BE2C (cell line): ENCODE data around the gene PTPRN2.

Source experiments
- DNase-seq: peaks from one replicate; pipeline ENCODE4 v3.0.0-alpha.2; 2020
- H3K27me3 ChIP-seq: fragments of 250-450 bp; sonication (Bioruptor Pico); 2 replicates; pipeline ENCODE4 v1.5.1; 2020; ENCODE audit warnings: mild to moderate bottlenecking
- H3K36me3 ChIP-seq: fragments of 250-450 bp; sonication (Bioruptor Pico); 2 replicates; pipeline ENCODE4 v1.5.1; 2020; ENCODE audit warnings: mild to moderate bottlenecking
- H3K4me1 ChIP-seq: fragments of 250-450 bp; sonication (Bioruptor Pico); 2 replicates; pipeline ENCODE4 v1.5.1; 2020
- H3K4me3 ChIP-seq: 2 replicates; pipeline ENCODE4 v1.5.1; 2011; ENCODE audit warnings: low read depth, low read length
- H3K9me3 ChIP-seq: fragments of 250-450 bp; sonication (Bioruptor Pico); 2 replicates; pipeline ENCODE4 v1.5.1; 2020
- TF ChIP-seq, protein P1 (sequence below): IDR thresholded peaks from 2 replicates; pipeline ENCODE4 v1.5.1; 2012; ENCODE audit warnings: mild to moderate bottlenecking, low read depth, low read length

The PTPRN2 gene

DNA sequence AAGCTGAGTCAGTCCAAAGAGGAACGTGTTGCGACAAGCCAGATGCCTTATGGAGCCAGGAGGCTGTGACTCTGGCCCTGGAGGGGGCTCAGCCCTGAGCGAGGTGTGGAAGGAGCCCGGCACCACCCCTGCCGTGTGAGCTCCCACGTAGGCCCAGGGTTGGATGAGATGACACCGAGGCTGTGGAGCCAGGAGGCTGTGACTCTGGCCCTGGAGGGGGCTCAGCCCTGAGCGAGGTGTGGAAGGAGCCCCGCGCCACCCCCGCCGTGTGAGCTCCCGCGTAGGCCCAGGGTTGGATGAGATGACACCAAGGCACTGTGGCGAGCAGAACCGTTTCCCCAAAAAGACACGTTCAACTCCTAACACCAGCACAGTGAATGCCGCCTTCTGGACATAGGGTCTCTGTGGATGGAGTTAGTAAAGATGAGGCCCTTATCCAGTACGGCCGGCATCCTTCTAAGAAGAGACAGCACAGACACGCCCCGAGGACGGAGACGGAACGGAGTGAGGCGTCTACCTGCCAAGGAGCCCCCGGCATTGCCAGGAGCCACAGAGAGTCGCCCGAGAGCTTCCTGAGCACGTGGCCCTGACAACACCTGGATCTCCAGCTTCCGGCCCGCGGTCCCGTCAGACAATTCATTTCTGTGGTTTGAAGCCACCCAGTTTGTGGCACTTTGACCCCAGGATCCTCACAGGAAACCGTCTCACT, 778.3 kb downstream of the PTPRN2 start:
- no peak for DNase-seq
- Histone ChIP-seq H3K4me3 (no peak overlapping the region), H3K4me1 (no peaks in the 10 kb centered on the region), H3K36me3 (no peaks in the 10 kb centered on the region), H3K9me3 (peaks cover 3% of the 10 kb centered on the region; the same call in 1 of the 2 replicates), H3K27me3 (no peaks in the 10 kb centered on the region)
- TF ChIP-seq, protein P1, sequence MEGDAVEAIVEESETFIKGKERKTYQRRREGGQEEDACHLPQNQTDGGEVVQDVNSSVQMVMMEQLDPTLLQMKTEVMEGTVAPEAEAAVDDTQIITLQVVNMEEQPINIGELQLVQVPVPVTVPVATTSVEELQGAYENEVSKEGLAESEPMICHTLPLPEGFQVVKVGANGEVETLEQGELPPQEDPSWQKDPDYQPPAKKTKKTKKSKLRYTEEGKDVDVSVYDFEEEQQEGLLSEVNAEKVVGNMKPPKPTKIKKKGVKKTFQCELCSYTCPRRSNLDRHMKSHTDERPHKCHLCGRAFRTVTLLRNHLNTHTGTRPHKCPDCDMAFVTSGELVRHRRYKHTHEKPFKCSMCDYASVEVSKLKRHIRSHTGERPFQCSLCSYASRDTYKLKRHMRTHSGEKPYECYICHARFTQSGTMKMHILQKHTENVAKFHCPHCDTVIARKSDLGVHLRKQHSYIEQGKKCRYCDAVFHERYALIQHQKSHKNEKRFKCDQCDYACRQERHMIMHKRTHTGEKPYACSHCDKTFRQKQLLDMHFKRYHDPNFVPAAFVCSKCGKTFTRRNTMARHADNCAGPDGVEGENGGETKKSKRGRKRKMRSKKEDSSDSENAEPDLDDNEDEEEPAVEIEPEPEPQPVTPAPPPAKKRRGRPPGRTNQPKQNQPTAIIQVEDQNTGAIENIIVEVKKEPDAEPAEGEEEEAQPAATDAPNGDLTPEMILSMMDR = no peak

DNA sequence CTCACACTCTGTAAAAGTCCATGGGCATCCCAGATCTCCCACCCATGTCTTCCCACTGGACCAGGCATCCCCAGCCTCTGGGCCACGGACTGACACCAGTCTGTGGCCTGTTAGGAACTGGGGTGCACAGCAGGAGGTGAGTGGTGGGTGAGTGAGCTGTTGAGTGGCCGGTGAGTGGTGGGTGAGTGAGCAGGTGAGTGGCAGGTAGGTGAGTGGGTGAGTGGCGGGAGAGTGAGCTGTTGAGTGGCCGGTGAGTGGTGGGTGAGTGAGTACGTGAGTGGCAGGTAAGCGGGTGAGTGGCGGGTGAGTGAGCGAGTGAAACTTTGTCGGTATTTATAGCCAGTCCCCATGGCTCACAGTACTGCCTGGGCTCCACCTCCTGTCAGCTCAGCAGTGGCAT, 779.6 kb downstream of the PTPRN2 start:
- TF ChIP-seq, protein P1 = no peak
- H3K4me1 ChIP-seq = no peaks in the 10 kb centered on the region
- H3K27me3 ChIP-seq = no peaks in the 10 kb centered on the region
- H3K9me3 ChIP-seq = peaks cover 3% of the 10 kb centered on the region; the same call in 1 of the 2 replicates
- no peak for DNase-seq
- no peaks in the 10 kb centered on the region for H3K36me3 ChIP-seq
- H3K4me3 ChIP-seq = no peak overlapping the region

DNA sequence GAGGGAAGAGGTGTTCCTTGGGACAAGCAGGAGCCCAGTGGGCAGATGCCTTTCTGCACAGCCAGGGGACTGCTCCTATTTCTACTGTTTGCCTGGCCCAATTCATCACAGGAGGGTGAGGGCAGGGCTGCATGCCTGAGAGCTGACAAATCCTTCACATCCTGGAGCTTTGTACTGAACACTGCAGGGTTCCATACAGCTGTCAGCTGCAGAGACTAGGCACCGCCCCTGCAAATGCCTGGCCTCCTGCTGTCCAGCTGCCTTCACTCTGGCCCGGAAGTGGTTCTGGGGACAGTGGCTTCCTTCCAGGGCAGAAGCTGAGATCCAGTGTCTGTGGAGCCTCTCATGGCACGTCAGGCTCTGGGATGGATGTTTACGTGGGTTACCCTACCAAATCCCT, 780.1 kb downstream of the PTPRN2 start:
- H3K4me3 ChIP-seq = no peak overlapping the region
- no peaks in the 10 kb centered on the region for H3K27me3 ChIP-seq
- no peaks in the 10 kb centered on the region for H3K4me1 ChIP-seq
- no peak for DNase-seq
- H3K36me3 ChIP-seq = no peaks in the 10 kb centered on the region
- H3K9me3 ChIP-seq = peaks cover 3% of the 10 kb centered on the region; the same call in 1 of the 2 replicates
- TF ChIP-seq, protein P1 = no peak

DNA sequence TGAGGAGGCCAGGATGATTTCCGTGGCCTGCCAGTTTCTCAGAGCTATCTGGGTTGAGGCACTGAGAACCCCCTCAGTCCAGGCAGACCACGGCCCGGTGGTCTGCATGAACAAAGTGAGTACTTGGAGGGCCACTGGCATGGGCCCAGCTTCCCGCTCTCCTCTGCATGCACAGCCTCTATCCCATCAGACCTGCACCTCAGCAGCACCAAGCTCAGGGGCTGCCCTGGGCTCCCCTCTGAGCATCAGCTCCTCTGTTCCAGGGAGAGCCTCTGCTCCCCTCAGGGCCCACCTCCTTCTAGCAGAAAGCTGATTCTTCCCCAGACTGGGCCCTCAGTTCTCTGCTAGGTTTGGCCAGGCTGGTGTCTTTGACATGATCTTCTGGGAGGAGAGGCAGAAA, 780.9 kb downstream of the PTPRN2 start:
- no peaks in the 10 kb centered on the region for H3K27me3 ChIP-seq
- no peak overlapping the region for H3K4me3 ChIP-seq
- no peak for DNase-seq
- H3K4me1 ChIP-seq = no peaks in the 10 kb centered on the region
- TF ChIP-seq, protein P1 = no peak
- H3K9me3 ChIP-seq = peaks cover 3% of the 10 kb centered on the region; the same call in 1 of the 2 replicates
- no peaks in the 10 kb centered on the region for H3K36me3 ChIP-seq

DNA sequence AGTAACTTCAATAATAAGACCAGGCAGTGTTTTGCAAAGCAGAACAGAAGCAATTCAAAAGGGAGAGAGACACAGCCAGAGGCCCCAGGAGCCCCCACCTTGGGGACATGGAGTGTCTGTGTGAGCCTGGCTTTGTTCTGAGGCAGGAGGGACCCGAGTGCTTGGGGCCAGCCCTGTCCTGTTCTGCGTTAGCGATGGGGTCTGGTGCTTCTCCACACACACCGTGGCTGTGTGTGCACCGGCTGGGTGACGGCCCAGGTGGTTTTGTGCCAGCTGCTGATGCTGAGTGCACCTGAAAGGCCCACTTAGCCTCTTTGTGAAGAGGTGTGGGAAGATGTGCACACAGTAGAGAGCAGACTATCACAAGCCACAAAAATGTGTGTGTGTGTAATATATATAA, 781.9 kb downstream of the PTPRN2 start:
- Histone ChIP-seq H3K4me3 (no peak overlapping the region), H3K36me3 (no peaks in the 10 kb centered on the region), H3K27me3 (no peaks in the 10 kb centered on the region), H3K9me3 (peaks cover 3% of the 10 kb centered on the region; the same call in 1 of the 2 replicates), H3K4me1 (no peaks in the 10 kb centered on the region)
- TF ChIP-seq, protein P1 = no peak
- no peak for DNase-seq

DNA sequence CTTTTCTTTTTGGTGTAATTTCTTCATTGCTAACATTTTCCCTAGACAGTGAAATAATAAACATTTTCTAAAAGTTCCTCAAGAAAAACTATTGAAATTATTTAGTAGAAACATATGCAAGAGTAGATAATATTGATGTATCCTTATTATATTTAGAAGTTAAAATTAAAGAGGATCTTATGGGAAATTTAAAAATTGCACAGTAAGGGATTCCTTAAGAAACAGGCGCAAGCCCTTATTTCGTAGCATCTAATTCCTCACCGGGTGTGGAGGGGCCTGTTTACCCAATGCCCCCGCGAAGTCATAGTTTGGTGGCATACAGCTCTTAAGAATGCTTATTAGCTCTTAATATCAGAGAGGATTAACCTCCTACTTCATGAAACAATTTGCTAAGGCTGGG, 783.7 kb downstream of the PTPRN2 start:
- Histone ChIP-seq H3K36me3 (no peaks in the 10 kb centered on the region), H3K4me3 (no peak overlapping the region), H3K9me3 (peaks cover 3% of the 10 kb centered on the region; the same call in 1 of the 2 replicates), H3K4me1 (no peaks in the 10 kb centered on the region), H3K27me3 (no peaks in the 10 kb centered on the region)
- DNase-seq = no peak
- TF ChIP-seq, protein P1 = no peak
